HG03342 (cell line): ENCODE measurements around the gene CCDC85C.

Experiments
- ATAC-seq: cut with Tn5 transposase; IDR thresholded peaks from one replicate; pipeline ENCODE4 v1.9.1; 2021; ENCODE audit warnings: mild to moderate bottlenecking, moderate library complexity; ENCODE audit not compliant: unreplicated experiment

Gene CCDC85C

GRCh38 chr14:99527427-99528076, 76.5 kb downstream of the CCDC85C start:
- ATAC-seq, result no peak

- no peak for ATAC-seq
Measured at GRCh38 chr14:99527026-99527425, 77.0 kb downstream of the CCDC85C start.

GRCh38 chr14:99525699-99526080, 78.3 kb downstream of the CCDC85C start:
- no peak for ATAC-seq

GRCh38 chr14:99524804-99525698, 79.0 kb downstream of the CCDC85C start:
- ATAC-seq, result no peak

GRCh38 chr14:99524091-99524661, 79.8 kb downstream of the CCDC85C start:
- no peak for ATAC-seq

- no peak for ATAC-seq
Measured at GRCh38 chr14:99523704-99524055, 80.3 kb downstream of the CCDC85C start.

GRCh38 chr14:99522934-99523703, 80.9 kb downstream of the CCDC85C start:
- no peak for ATAC-seq

- no peak for ATAC-seq
Measured at GRCh38 chr14:99522457-99522891, 81.5 kb downstream of the CCDC85C start.

GRCh38 chr14:99522025-99522401, 82.0 kb downstream of the CCDC85C start:
- no peak for ATAC-seq

GRCh38 chr14:99521176-99522024, 82.6 kb downstream of the CCDC85C start:
- no peak for ATAC-seq

GRCh38 chr14:99520571-99521081, 83.4 kb downstream of the CCDC85C start:
- ATAC-seq, result no peak

- no peak for ATAC-seq
Measured at GRCh38 chr14:99519931-99520421, 84.0 kb downstream of the CCDC85C start.

GRCh38 chr14:99519347-99519881, 84.6 kb downstream of the CCDC85C start:
- ATAC-seq, result no peak

GRCh38 chr14:99518441-99519346, 85.3 kb downstream of the CCDC85C start:
- peak; percentile 62 for ATAC-seq

- no peak for ATAC-seq
Measured at GRCh38 chr14:99517643-99518381, 86.2 kb downstream of the CCDC85C start.

- no peak for ATAC-seq
Measured at GRCh38 chr14:99516871-99517642, 87.0 kb downstream of the CCDC85C start.
